Fibroblast of peridontal ligament (primary cell): ENCODE data around the gene AFF1.

ENCODE experiments used
- DNase-seq: peaks from one replicate; pipeline ENCODE4 v3.0.0-alpha.2; 2010; ENCODE audit errors: extremely low read depth

The AFF1 gene

DNA sequence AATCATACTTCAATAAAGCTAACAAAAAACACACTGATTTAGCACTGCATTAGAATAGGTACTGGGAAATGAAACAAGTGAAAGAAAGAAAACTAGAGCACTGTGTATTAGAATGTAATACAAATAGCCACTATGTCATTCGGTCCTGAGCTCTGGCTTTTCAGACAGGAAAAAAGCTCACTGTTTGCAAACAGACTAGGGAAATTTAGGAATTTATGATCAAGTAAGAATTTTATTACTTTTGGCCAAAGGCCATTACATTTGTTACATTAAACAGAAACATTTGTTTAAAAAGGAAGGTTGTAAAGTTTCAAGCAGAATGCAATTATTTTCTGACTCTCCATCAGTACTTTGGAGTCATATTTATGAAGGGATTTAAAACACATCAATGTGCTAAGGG lies 216.9 kb downstream of the AFF1 start:
- peak; percentile 10 for DNase-seq

GRCh38 chr4:87152310-87153041 lies 217.7 kb downstream of the AFF1 start:
- no peak for DNase-seq

DNA sequence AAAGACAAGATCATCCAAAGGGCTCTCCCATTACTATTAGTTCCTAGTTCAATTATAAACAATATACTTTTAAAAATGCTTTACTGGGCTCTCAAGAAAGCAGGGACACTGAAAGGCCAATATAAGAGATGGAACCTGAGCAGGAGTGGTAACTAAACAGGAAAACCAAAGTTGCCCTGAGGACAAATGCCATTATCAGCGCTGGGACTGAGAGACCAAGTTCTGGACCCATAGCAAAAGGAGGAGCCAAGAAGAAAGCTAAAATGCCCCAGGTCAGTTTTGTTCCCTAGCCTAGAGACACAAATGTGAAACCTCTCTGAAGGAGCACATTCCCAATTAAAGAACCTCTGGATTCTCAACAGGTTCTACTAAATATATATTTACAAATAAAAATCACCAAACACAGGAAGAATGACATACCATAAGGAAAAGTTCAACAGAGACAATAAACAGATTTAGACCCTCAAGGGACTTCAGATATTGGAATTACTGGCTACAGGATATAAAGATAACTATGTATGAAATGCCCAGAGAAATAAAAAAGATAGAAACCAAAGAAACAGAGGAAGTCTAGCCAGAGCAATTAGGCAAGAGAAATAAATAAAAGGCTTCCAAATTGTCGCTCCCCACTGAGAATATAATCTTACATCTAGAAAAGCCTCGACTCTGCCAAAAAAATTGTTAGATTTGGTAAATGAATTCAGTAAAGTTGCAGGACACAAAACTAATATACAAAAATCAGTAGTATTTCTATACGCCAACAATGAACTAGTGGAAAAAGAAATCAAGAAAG lies 218.5 kb downstream of the AFF1 start:
- DNase-seq = peak; percentile 9

GRCh38 chr4:87165892-87166291 lies 231.1 kb downstream of the AFF1 start:
- DNase-seq = no peak

- DNase-seq = no peak
Measured at GRCh38 chr4:87166296-87166854, 231.6 kb downstream of the AFF1 start.

GRCh38 chr4:87171944-87172343 lies 237.1 kb downstream of the AFF1 start:
- no peak for DNase-seq

- no peak for DNase-seq
Measured at GRCh38 chr4:87174672-87175071, 239.9 kb downstream of the AFF1 start.

- DNase-seq = peak; percentile 28
Measured at GRCh38 chr4:87179751-87180150, 244.9 kb downstream of the AFF1 start.

DNA sequence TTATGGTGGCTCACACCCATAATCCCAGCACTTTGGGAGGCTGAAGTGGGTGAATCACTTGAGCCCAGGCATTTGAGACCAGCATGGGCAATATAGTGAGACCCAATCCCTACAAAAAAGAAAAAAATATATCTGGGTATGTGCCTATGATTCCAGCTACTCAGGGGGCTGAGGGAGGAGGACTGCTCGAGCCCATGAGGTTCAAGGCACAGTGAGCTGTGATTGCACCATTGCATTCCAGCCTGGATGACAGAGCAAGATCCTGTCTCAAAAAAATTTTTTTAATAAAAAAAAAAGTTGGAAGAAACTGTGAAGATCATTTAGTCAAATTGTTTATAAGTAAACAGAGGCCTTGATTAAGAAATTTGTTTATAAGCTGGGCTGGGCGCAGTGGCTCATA lies 246.0 kb downstream of the AFF1 start:
- DNase-seq = peak; percentile 11

- no peak for DNase-seq
Measured at GRCh38 chr4:87185146-87185870, 250.5 kb downstream of the AFF1 start.

- peak; percentile 70 for DNase-seq
Measured at GRCh38 chr4:87188048-87188447, 253.2 kb downstream of the AFF1 start.

GRCh38 chr4:87188932-87189331 lies 254.1 kb downstream of the AFF1 start:
- no peak for DNase-seq
